Upper lobe of left lung (tissue), 4 donors: ENCODE data around the gene EFHD1.

ENCODE experiments used
- POLR2A ChIP-seq, 4 donors: fragments of 450-650 bp; IDR thresholded peaks; one replicate each; pipeline ENCODE4 v1.5.1; 2016 to 2017; ENCODE audit warnings: antibody characterized with exemption in 4 of 4, mild to moderate bottlenecking in 2 of 4
- POLR2AphosphoS5 ChIP-seq, 2 donors: sonication (generic); formaldehyde crosslinking; IDR thresholded peaks; one replicate each; pipeline ENCODE4 v1.5.1; 2017; ENCODE audit warnings: antibody characterized with exemption in 2 of 2
- TF ChIP-seq, protein P1 (sequence below), 6 experiments: fragments of 450-650 bp in 4 of 6; fragments of 200-600 bp in 2 of 6; sonication (generic) in 2 of 6; IDR thresholded peaks; one replicate each; pipeline ENCODE4 v1.5.1; 2016 to 2019; ENCODE audit warnings: antibody characterized with exemption in 6 of 6

- TF ChIP-seq POLR2AphosphoS5 (IDR thresholded peaks at IDR 0.05) (no peak), POLR2A (IDR thresholded peaks at IDR 0.05) (no peak)
- TF ChIP-seq, protein P1, sequence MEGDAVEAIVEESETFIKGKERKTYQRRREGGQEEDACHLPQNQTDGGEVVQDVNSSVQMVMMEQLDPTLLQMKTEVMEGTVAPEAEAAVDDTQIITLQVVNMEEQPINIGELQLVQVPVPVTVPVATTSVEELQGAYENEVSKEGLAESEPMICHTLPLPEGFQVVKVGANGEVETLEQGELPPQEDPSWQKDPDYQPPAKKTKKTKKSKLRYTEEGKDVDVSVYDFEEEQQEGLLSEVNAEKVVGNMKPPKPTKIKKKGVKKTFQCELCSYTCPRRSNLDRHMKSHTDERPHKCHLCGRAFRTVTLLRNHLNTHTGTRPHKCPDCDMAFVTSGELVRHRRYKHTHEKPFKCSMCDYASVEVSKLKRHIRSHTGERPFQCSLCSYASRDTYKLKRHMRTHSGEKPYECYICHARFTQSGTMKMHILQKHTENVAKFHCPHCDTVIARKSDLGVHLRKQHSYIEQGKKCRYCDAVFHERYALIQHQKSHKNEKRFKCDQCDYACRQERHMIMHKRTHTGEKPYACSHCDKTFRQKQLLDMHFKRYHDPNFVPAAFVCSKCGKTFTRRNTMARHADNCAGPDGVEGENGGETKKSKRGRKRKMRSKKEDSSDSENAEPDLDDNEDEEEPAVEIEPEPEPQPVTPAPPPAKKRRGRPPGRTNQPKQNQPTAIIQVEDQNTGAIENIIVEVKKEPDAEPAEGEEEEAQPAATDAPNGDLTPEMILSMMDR (IDR thresholded peaks at IDR 0.05): no peak
Measured at GRCh38 chr2:232662486-232663260, 29.3 kb downstream of the EFHD1 start.
